GM19372 (cell line): ENCODE measurements around the gene STARD5.
A peak's percentile ranks its signal among the peaks of the same experiment; 100 is the strongest.

Experiments used
- ATAC-seq: cut with Tn5 transposase; IDR thresholded peaks from one replicate; pipeline ENCODE4 v1.9.1; 2021; ENCODE audit warnings: mild to moderate bottlenecking, low read depth, moderate library complexity; ENCODE audit not compliant: unreplicated experiment

The STARD5 gene

DNA sequence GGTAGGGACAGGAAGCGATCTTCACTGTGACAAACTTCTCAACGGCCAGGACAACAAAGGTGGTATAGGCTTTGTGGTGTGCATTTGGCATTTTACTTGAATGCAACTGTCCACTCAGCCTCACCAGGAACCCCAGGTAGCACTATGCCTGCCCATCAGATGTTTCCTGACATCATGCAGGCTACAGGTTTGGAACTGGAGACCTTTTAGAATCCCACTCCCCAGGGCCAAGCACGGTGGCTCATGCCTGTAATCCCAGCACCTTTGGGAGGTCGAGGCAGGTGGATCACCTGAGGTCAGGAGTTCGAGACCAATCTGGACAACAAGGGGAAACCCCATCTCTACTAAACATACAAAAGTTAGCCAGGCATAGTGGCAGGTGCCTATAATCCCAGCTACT, 9.6 kb downstream of the STARD5 start:
- no peak for ATAC-seq

DNA sequence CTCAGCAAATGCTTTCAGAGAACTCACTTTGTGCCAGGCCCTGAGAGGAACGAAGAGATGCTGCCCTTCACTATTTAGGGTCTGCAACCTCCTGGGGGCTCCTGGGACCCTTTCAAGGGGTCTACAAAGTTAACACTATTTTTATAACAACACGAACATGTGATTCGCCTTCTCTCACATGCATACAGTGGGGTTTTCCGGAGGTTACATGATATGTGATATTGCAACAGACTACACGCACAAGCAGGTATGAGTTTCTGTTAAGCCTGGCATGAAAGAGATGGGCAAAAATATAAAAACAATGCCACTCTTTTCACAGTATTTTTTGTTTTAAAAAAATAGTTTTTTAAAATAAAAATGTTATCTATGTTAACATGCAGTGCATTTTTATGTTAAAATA, 10.3 kb downstream of the STARD5 start:
- no peak for ATAC-seq

DNA sequence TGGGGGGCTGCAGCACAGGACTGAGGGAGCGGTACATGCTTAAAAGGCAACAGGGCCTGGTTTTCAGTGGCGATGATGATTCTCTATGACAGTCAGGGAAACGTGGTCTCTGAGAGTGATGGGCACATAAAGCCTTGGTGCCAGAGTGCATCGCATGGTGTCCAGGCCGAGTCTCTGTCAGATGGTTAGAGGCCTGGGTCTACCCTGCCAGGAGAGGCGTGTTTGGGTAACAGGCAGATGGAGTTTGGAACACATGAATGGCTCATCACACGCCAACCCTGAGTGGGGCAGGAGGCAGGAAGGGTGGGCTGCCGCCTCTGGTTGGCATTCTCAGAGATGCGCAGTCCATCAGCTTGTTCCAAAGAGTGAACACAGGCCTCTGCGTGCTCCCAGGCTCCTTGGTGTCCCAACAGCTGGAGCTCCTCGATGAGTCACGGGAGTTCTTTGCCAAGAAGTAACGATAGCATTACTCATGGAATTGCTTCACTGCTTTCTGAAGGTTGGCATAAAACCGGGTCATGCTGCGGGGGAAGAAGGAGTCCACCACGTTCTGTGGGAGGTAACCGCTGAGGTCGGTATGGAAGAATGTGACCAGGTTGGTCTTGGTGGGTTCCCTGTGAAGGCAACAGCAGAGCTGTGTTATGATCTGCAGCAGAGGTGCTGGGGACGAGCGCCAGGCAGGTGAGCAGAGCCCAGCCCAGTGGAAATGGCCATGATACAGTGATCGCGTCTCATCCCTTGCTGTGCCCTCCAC, 11.0 kb downstream of the STARD5 start:
- no peak for ATAC-seq

DNA sequence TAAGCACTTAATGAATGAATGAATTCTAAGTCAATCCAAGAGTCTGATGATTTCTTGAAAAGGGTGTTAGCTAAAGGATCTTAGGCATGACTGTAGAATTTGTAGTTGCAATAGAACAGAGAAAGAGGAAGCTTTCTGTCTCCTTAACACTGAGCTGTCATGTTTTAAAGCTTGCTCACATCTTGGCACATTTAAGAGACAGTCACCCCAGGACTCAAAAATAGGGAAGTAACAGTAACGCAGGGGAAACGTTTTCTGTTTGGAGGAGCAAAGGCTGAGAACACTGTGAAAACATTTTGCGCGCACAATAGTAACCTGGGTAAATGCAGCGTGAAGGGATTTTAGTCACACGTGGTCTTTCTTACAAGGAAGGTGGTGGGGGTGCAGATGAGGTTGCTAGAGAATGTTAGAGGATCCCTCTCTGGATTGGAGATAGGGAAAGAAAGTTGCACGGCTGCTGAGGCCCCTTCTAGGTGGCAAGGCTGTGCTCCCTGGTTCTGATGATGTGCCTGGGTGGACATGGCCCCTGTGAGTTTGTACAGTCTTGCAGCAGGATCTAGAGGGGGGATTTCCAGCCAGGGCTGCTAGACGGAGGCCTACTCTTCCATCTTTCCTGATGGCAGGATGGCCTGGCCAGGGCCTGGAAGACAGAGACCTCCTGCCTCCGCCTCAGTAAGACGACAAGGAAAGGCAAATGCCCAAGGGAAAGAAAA, 12.0 kb downstream of the STARD5 start:
- no peak for ATAC-seq

DNA sequence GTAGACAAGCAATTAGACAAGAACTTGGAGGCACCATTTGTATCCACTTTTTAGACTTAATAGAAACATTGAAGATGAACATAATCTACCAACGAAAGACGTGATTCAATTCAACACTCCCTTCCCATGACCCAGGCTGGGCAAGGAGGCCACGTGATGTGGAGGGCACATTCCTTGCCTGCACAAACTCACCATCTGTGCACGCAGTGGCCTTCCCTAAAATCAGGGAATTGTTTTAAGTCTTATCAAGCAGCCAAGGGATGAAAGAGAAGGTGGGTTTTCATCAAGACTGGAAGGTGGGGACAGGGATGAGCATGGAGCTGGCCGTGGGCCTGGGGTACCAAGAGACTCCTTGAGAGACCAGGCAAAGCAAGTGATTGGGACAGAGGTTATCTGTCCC, 13.5 kb downstream of the STARD5 start:
- no peak for ATAC-seq

DNA sequence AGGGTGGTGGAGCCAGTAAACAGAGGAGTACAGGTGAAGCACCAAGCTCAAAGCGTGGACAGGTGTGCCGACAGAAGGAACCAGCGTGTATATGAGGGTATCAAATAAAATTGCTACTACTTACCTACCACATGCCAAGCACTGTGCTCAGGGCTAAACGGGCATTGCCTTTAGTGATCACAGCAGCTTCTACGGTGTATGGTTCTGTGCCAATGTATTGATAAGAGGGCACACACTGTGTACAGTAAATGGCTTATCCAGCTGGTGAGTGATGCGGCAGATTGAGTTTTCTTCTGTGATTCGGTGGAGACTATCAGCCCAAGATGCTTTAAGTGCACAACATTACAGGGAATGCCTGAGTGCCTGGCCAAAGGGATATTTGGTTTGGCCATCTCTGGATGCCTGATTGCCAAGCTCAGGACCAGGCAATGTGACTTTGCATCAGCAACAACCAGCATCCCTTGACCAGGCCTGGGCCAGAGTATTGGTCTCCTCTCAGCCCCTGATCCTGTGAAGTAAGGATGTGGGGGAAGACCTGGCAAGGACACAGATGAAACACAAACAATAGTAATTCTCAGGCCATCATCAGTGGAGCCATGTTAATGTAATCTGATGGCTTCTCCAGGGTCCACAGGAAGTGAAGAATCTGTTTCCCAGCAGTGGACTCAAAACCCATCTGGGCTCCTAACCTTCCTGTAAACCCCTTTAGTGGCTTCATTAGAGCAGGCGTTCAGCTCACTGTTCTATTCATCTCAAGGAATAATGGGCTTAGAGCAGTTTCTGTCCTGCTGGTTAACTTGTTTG, 14.1 kb downstream of the STARD5 start:
- ATAC-seq: no peak

DNA sequence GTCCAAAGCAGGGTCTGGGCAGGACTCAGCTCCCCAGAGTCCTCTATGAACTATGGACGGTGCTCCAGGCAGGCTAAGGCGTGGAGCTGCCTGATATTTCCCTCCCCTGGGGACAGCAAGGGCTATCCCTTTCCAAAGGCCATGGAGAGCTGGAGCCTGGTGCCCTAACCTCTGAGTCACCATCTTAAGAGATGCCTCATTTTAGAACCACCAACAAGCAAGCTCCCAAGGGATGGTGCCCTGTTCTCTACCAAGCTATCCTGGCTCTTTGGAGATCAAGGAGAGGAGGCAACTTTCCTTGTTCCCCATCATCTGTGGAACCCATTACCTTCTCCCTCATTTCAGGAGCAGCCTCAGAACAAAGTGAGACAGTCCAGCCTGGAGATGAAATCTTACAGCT, 15.7 kb downstream of the STARD5 start:
- ATAC-seq: no peak

DNA sequence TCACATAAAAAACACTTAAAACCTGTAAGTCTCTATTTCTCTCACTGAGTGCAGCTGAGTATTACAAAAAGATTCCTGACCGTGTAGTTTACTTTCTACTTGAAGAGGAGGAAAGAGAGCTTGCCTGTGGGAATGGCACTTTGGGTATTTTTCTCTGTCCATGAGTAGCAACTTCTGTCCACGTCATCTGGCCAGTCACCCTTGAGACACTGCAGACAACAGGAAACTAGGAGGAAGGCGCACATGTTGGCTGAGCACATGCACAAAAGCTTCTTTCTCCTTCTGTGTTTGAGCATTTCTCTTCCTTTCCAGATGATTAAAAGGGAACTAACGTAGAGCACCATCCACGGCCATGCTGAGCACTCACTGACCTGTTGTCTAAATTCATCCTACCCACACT, 19.7 kb downstream of the STARD5 start:
- no peak for ATAC-seq

DNA sequence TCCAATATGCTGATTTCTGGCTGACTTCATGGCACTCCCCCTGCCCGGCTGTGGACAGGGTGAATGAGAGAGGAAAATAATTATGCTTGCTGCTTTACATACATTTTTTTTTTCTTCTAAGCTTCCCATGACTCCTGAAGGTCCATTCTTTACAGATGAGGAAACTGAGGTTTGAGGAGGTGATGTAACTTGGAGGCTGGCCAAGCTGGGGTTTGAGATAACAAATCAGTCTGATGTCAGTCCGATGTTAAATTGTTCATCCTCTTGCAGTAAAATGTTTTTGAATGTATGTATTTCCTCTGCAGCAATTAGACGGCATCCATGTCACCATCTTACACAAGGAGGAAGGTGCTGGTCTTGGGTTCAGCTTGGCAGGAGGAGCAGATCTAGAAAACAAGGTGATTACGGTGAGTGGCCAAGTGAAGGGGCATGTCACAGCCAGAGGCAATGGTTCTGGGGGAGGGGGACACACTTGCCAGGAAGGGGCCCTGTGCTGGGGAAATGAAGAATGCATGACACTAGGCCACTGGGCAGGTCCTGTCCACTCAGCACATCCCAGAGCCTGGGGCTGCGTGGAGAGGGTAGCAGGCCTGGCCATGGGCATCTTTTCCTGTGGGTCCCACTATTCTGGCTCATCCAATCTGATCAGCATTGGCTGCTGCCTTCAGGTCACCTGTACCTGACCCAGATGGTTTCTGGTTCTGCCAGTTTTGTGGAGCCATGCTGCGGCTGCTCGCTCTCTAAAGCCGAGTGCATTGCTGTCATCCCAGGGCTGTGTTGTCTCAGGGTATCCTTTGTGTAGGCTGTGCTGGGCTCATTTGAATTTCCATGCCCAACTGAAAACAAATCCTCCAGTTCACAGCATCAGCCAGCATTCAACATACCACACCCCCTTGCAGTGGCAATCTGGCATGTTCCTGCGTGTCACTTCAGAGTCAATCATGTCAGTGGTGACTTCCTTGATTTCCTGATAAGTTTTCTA, 20.4 kb downstream of the STARD5 start:
- no peak for ATAC-seq

DNA sequence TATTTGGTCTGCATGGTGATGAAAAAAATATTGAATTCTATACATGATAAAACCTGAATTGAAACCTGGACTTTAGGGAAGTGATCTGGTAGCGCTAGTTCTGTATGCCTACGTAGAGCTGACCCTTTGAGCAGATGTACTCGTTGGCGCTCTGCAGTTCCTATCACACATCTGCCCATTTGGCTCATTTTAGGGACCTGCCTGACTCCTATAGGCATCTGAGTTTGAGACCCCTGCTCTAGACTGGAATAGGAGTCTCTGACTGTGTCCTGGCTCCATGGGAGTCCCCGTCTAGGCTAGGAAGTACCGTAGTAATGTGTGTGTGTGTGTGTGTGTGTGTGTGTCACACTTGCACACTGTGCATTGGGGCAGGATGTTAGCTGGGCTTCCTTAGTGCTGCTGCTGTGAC, 21.2 kb downstream of the STARD5 start:
- ATAC-seq: no peak

DNA sequence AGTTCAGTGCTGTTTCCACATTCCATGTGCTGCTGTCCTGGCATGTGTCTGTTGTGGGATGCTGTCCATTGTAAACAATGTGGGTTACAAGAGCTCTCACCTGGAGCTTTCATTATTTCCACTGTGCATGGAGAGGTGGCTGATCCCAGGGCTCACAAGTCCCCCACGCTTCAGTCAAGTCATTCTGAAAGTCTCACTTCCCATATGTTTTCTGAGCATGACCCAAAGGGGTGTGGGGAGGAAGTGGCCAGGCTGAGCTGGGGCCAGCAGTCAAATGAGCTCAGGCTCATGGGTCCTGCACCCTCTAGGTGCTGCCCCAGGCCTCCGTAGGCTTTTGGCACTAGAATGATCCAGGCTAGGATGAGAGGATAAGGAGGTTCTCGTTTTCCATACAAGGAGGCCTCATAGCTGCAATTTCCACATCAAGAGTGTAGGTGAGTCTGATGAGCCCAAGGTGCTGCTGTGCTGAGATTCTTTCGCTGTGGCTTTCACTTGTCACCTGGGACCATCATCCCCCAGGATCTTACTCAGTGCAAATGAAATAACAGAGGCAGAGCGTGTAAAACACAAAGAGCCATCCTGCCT, 22.0 kb downstream of the STARD5 start:
- ATAC-seq: peak; percentile 79

DNA sequence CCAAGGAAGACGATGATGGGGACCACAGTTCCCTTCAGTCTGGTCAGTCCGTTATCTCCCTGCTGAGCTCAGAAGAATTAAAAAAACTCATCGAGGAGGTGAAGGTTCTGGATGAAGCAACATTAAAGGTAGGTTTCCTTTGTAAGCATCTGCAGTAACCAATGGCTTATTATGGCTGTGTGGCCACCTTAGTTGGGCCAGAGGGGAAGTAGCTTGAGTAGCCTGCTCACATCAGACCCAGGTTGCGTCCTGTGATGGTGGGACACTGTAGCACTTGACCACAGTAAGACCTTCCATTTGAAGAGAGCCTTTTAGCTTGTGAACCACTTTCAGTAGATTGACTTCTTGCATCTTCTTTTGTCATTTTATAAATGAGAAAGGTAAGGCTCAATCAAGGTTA, 22.6 kb downstream of the STARD5 start:
- peak; percentile 25 for ATAC-seq

DNA sequence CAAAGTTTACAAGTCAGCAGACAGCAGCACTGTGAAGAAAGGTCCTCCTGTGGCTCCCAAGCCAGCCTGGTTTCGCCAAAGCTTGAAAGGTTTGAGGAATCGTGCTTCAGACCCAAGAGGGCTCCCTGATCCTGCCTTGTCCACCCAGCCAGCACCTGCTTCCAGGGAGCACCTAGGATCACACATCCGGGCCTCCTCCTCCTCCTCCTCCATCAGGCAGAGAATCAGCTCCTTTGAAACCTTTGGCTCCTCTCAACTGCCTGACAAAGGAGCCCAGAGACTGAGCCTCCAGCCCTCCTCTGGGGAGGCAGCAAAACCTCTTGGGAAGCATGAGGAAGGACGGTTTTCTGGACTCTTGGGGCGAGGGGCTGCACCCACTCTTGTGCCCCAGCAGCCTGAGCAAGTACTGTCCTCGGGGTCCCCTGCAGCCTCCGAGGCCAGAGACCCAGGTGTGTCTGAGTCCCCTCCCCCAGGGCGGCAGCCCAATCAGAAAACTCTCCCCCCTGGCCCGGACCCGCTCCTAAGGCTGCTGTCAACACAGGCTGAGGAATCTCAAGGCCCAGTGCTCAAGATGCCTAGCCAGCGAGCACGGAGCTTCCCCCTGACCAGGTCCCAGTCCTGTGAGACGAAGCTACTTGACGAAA, 24.2 kb downstream of the STARD5 start:
- no peak for ATAC-seq

DNA sequence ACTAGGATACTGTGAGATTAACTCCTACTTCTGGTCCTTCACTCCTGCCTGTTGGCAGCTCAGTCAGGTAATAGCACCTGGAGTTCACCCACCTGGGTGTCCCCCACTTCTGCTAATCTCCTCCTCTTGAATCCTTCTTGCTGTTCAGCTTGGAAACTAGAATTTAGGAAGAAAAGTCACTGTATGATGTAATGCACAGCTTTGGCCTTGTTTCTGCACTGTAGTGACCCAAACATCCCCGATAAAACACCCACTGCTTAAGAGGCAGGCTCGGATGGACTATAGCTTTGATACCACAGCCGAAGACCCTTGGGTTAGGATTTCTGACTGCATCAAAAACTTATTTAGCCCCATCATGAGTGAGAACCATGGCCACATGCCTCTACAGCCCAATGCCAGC, 24.8 kb downstream of the STARD5 start:
- no peak for ATAC-seq

DNA sequence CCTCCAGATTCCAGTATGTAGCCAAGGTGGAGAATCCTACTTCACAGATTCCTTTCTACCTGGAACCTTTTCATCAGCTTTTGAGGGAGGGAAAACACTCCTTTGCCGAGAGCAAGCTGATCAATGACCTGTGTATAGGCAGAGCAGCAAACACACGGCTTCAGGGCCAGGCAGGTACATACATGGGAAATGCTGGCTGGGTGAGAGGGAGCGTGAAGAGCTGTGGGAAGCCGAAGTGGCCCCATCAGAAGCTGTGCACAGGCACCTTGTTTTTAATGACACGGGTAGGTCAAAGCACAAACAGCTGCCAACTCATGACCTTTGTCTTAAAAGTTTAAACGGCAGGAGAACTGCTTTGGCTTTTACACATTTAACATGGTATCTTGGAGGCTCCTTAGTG, 25.3 kb downstream of the STARD5 start:
- ATAC-seq: no peak

DNA sequence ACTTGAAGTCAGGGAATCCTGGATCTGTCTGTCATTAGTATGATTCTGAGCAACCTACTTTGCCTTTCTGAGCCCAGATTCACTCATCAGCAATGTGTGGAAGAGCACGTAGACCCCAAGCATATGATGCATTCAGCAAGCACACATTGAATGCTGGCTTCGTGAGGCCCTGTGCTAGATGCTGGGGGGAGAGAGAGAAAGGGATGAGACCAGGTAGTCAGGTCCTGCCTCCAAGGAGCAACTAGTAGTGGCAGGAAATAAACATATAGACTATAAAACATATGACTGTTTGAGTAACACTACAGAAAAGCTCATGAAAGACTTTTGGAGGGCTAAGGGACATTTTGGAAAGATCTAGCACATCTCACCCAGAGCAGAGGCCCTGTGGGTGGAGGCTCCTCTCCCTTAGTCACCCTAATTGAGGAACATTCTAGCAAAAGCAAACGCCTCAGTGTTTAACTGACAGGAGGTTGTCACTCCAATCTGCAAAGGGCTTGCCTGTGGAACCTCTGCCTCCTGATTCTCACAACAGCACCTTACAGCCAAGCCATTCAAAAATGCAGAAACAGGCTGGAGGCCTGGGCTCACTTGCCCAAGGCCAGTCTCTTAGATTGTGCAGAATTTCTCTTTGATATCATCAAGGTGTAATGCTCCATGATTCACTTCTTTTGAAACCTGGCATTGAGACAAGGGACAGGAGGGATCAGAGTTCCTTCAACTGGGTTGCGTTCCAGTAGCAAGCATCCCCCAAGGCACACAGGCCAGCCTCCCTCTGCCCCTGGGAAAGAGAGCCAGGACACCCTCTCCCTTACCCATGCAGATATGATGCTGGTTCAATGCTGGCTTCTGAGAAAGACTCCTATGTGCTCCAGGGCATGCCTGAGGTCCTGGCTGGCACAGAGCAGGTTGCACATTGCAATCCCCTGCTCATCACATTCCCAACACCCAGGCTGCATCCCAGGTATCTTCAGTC, 26.1 kb downstream of the STARD5 start:
- no peak for ATAC-seq

DNA sequence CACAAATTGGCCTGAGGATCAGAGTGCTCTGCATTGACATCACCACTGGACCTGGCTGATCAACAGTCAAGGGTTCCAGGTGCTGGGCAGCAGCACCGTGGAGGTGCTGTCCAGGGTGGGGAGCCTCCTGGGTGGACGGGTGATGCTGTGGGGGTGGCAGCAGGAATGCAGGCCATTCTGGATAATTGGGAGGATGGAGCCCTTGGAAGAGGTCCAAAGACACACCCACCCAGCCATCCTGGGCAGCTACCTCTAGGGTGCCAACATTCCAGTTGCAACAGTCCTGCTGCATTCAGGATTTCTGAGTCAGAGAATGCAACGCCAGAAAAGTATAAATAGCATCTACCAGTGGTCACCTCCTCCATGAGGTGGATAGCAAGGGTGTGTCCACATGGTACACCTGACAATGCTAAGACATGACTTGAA, 26.8 kb downstream of the STARD5 start:
- no peak for ATAC-seq

DNA sequence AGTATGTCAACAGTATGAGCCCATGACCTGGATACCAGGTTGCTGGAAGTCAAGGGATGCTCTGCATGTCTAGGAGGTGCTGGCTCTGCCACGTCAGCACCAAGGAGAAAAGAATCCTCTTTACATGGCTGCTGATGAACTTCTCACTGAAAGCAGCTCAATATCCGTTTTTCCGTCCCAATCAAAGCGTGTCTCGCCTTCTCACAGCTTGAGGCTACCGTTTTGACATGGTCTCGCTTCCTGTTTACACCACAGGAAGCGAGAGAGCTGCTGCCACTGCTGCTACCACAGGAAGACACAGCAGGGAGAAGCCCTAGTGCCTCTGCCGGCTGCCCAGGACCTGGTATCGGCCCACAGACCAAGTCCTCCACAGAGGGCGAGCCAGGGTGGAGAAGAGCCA, 27.3 kb downstream of the STARD5 start:
- ATAC-seq: peak; percentile 46
